Measurements from ENCODE around the gene MRPS30. TPM values are rescaled to one million over a fixed set of nuclear protein-coding genes. Genes with fewer than 3 reads are reported as not detected.

Gene MRPS30
- total RNA-seq, 1 experiment from 2014 or later = 106 TPM

DNA sequence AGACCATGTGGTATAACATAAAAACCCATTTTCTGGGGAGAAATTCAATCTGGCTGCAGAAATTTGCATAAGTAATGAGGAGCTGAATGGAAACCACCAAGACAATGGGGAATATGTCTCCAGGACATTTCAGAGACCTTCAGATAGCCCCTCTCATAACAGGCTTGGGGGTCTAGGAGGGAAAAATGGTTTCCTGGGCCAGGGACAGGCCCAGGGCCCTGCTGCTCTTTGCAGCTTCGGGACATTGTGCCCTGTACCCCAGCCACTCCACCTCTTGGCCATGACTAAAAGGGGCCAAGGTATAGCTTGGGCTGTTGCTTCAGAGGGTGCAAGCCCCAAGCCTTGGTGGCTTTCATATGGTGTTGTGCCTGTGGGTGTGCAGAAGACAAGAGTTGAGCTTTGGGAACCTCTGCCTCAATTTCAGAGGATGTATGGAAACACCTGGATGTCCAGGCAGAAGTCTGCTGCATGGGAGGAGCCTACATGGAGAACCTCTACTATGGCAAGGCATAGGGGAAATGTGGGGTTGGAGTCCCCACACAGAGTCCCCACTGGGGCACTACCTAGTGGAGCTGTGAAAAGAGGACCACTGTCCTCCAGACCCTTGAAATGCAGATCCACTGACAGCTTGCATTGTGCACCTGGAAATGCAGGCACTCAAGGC lies 30.4 kb downstream of the MRPS30 start:
- no TSS peak for BruUV-seq (replicated peaks)
- H3K9me2 ChIP-seq (ENCODE audit: insufficient read depth) = no peaks in the 10 kb centered on the region
- H3K4me1 ChIP-seq (replicated peaks; ENCODE audit: insufficient read depth) = no peaks in the 10 kb centered on the region
- no peak for TF ChIP-seq EZH2 (IDR thresholded peaks at IDR 0.05; ENCODE audit: low read depth)
- TF ChIP-seq, protein P1, sequence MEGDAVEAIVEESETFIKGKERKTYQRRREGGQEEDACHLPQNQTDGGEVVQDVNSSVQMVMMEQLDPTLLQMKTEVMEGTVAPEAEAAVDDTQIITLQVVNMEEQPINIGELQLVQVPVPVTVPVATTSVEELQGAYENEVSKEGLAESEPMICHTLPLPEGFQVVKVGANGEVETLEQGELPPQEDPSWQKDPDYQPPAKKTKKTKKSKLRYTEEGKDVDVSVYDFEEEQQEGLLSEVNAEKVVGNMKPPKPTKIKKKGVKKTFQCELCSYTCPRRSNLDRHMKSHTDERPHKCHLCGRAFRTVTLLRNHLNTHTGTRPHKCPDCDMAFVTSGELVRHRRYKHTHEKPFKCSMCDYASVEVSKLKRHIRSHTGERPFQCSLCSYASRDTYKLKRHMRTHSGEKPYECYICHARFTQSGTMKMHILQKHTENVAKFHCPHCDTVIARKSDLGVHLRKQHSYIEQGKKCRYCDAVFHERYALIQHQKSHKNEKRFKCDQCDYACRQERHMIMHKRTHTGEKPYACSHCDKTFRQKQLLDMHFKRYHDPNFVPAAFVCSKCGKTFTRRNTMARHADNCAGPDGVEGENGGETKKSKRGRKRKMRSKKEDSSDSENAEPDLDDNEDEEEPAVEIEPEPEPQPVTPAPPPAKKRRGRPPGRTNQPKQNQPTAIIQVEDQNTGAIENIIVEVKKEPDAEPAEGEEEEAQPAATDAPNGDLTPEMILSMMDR (conservative IDR thresholded peaks at IDR 0.05) = no peak
- H3F3A ChIP-seq (ENCODE audit: insufficient read depth, low read depth) = no peaks in the 10 kb centered on the region
- H3K27ac ChIP-seq = no peak overlapping the region
- no peak overlapping the region for H3K4me2 ChIP-seq
- no peaks in the 10 kb centered on the region for H4K20me1 ChIP-seq (ENCODE audit: insufficient read depth)
- no peaks in the 10 kb centered on the region for H3K27me3 ChIP-seq (ENCODE audit: insufficient read depth, low read depth)
- H3K36me3 ChIP-seq (ENCODE audit: low read depth) = no peaks in the 10 kb centered on the region
- intact Hi-C loops (cut with micrococcal nuclease; ENCODE audit: unreplicated experiment) = no loop called here
- ChIA-PET CTCF (no interaction called here), POLR2A (ENCODE audit: unreplicated experiment) (interaction anchor here (0.6 kb wide), 1 partner anchor 15 kb away, joined by 3 read pairs; no protein-coding TSS in a partner anchor)
- no peak overlapping the region for H2AFZ ChIP-seq
- no peak for DNase-seq
- H3K9me3 ChIP-seq (ENCODE audit: insufficient read depth, low read depth) = no peaks in the 10 kb centered on the region; the same call in 1 of the 2 replicates
- H3K79me2 ChIP-seq (ENCODE audit: low read depth) = no peaks in the 10 kb centered on the region
- no peak overlapping the region for H3K4me3 ChIP-seq

DNA sequence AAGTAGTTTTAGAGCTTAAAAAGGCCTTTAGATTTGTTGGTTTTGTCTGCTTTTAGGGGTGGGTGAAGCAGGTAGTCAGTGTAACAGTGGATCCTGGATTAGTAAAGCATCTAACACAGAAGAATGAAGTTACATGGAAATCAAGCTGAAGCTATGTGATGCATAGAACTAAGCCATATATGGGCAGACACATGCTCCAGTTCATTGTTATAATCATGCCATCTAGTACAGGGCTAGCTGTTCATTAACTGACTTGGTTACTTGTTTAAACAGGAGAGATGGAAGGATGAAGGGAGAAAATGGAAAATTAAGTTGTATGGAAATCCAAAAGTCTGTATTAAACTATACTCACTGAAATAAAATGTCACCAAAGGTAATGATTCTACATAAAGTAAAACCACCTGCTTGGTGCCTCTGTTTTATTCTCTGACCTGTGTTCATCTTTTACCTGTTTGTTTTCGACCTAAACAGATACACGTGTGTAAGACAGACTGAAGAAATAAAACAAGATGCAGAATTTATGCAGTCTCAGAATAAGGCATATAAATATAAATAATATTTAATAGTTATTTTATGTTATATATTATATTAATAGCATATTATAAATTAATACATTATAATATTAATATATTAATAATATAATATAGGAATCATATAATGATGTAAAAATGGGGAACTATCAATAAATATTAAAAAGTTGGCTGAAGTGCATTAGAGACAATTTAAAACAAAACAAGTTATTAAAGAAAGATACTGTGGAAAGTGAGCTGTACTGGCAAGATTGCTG lies 33.9 kb downstream of the MRPS30 start:
- no peaks in the 10 kb centered on the region for H3K4me1 ChIP-seq (replicated peaks; ENCODE audit: insufficient read depth)
- H4K20me1 ChIP-seq (ENCODE audit: insufficient read depth) = no peaks in the 10 kb centered on the region
- H3K4me2 ChIP-seq = no peak overlapping the region
- ChIA-PET POLR2A (ENCODE audit: unreplicated experiment) (no interaction called here), CTCF (interaction anchor here (0.9 kb wide), 1 partner anchor 12 kb away, joined by 3 read pairs; no protein-coding TSS in a partner anchor)
- TF ChIP-seq, protein P1 (conservative IDR thresholded peaks at IDR 0.05) = no peak
- TF ChIP-seq EZH2 (IDR thresholded peaks at IDR 0.05; ENCODE audit: low read depth) = no peak
- no peaks in the 10 kb centered on the region for H3K27me3 ChIP-seq (ENCODE audit: insufficient read depth, low read depth)
- intact Hi-C loops (cut with micrococcal nuclease; ENCODE audit: unreplicated experiment) = no loop called here
- H3K9me3 ChIP-seq (ENCODE audit: insufficient read depth, low read depth) = no peaks in the 10 kb centered on the region; the same call in 1 of the 2 replicates
- H3K4me3 ChIP-seq = no peak overlapping the region
- no peaks in the 10 kb centered on the region for H3K9me2 ChIP-seq (ENCODE audit: insufficient read depth)
- DNase-seq = no peak
- no TSS peak for BruUV-seq (replicated peaks)
- H3F3A ChIP-seq (ENCODE audit: insufficient read depth, low read depth) = no peaks in the 10 kb centered on the region
- H3K36me3 ChIP-seq (ENCODE audit: low read depth) = no peaks in the 10 kb centered on the region
- no peaks in the 10 kb centered on the region for H3K79me2 ChIP-seq (ENCODE audit: low read depth)
- no peak overlapping the region for H3K27ac ChIP-seq
- H2AFZ ChIP-seq = no peak overlapping the region

DNA sequence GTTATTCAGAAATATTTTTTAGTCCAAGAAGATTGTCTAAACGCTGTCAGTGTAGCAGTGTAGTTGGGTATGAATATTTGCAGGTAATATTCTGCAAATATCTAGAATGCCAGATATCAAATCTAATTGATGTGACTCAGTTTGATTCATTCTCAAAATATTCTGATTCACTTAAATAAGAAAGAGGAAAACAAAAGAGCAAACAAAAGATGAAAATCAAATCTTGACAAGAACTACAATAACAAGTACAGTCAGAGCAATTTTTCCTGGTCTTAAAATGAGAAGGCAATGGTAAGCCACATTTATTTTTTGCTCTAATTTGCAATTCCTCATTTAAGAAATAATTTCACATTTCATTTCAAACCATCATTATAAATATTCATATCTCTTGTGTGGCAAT lies 36.0 kb downstream of the MRPS30 start:
- CTCF ChIA-PET = interaction anchor here (0.7 kb wide), 1 partner anchor 1214 kb away, joined by 4 read pairs; no protein-coding TSS in a partner anchor
- no TSS peak for BruUV-seq (replicated peaks)
- intact Hi-C loops (cut with micrococcal nuclease; ENCODE audit: unreplicated experiment) = no loop called here

More for the DNA sequence above, 36.0 kb downstream of the MRPS30 start:
- Histone ChIP-seq H3K4me2 (no peak overlapping the region), H3F3A (ENCODE audit: insufficient read depth, low read depth) (no peaks in the 10 kb centered on the region), H3K27ac (no peak overlapping the region), H3K9me3 (ENCODE audit: insufficient read depth, low read depth) (no peaks in the 10 kb centered on the region), H3K27me3 (ENCODE audit: insufficient read depth, low read depth) (no peaks in the 10 kb centered on the region), H3K4me1 (replicated peaks; ENCODE audit: insufficient read depth) (no peaks in the 10 kb centered on the region), H3K79me2 (ENCODE audit: low read depth) (no peaks in the 10 kb centered on the region), H3K9me2 (ENCODE audit: insufficient read depth) (no peaks in the 10 kb centered on the region), H4K20me1 (ENCODE audit: insufficient read depth) (no peaks in the 10 kb centered on the region), H3K36me3 (ENCODE audit: low read depth) (no peaks in the 10 kb centered on the region), H3K4me3 (no peak overlapping the region), H2AFZ (no peak overlapping the region)
- no peak for DNase-seq
- TF ChIP-seq EZH2 (IDR thresholded peaks at IDR 0.05; ENCODE audit: low read depth) = no peak
- TF ChIP-seq, protein P1 (conservative IDR thresholded peaks at IDR 0.05) = no peak
- POLR2A ChIA-PET (ENCODE audit: unreplicated experiment) = no interaction called here
